ENCODE results near the gene MEGF10. TPM values are rescaled to one million over a fixed set of nuclear protein-coding genes. Genes with fewer than 3 reads are reported as not detected.

MEGF10 gene
- total and polyA plus RNA-seq, 2 donors (not counting 1 experiment from before 2014, with no cell fraction given), result not detected

- H3K79me2 ChIP-seq (ENCODE audit: control insufficient read depth, insufficient read depth, low read length), result no peaks in the 10 kb centered on the region
- no peak overlapping the region for H3K9ac ChIP-seq (ENCODE audit: low read length)
- no peaks in the 10 kb centered on the region for H3K4me1 ChIP-seq (ENCODE audit: control insufficient read depth in 2 of 2, insufficient read depth in 2 of 2, low read length in 2 of 2)
- ATAC-seq (ENCODE audit: low read depth) (no peak), DNase-seq (no peak)
- no peaks in the 10 kb centered on the region for H3K36me3 ChIP-seq (replicated peaks in 1 of 2; ENCODE audit: control extremely low read depth in 1 of 2, control insufficient read depth in 1 of 2, extremely low read depth in 1 of 2, insufficient read depth in 2 of 2, low read length in 1 of 2)
- no peak overlapping the region for H3K4me3 Mint-ChIP-seq
- CTCF ChIA-PET, result no interaction called here
- H3K9me3 ChIP-seq (ENCODE audit: control extremely low read depth in 1 of 3, control insufficient read depth in 2 of 3, insufficient read depth in 1 of 3, low read length in 2 of 3), result no peaks in the 10 kb centered on the region
- H3K4me1 Mint-ChIP-seq, result no peaks in the 10 kb centered on the region
- no peak overlapping the region for H3K4me2 ChIP-seq (replicated peaks; ENCODE audit: low read depth, low read length, poor library complexity, severe bottlenecking)
- H4K20me1 ChIP-seq (ENCODE audit: control insufficient read depth, insufficient read depth, low read length, poor library complexity, severe bottlenecking), result no peaks in the 10 kb centered on the region
- WGBS (ENCODE audit: insufficient coverage), result no CpG with 5 or more reads among the region's 2 CpGs
- H3K27ac Mint-ChIP-seq, result no peak overlapping the region
- no peak overlapping the region for H3K27ac ChIP-seq (ENCODE audit: low read length in 2 of 2)
- no peaks in the 10 kb centered on the region for H3K9me3 Mint-ChIP-seq (ENCODE audit: insufficient read depth)
- H2AFZ ChIP-seq (ENCODE audit: insufficient read depth, low read depth, low read length, poor library complexity, severe bottlenecking), result no peak overlapping the region
- POLR2A ChIA-PET, result no interaction called here
- TF ChIP-seq CTCF (IDR thresholded peaks at IDR 0.05) (no peak), EZH2 (IDR thresholded peaks at IDR 0.05; ENCODE audit: borderline replicate concordance, insufficient read depth, low read depth, low read length, poor library complexity, severe bottlenecking) (no peak)
- no peaks in the 10 kb centered on the region for H3K27me3 ChIP-seq (replicated peaks in 1 of 4; ENCODE audit: control extremely low read depth in 1 of 4, control insufficient read depth in 3 of 4, insufficient read depth in 4 of 4, low read length in 3 of 4)
- no peaks in the 10 kb centered on the region for H3K27me3 Mint-ChIP-seq
- intact Hi-C loops (cut with micrococcal nuclease), result no loop called here
- H3K4me3 ChIP-seq (ENCODE audit: control extremely low read depth in 1 of 5, extremely low read depth in 1 of 5, insufficient read depth in 1 of 5, low read depth in 2 of 5, low read length in 4 of 5), result no peak overlapping the region
These were observed 142.9 kb downstream of the MEGF10 start for GRCh38 chr5:127433526-127433925.

- H4K20me1 ChIP-seq (ENCODE audit: control insufficient read depth, insufficient read depth, low read length, poor library complexity, severe bottlenecking), result no peaks in the 10 kb centered on the region
- intact Hi-C loops (cut with micrococcal nuclease), result no loop called here
- no peak overlapping the region for H3K27ac ChIP-seq (ENCODE audit: low read length in 2 of 2)
- ChIA-PET CTCF (no interaction called here), POLR2A (no interaction called here)
- WGBS (ENCODE audit: insufficient coverage), result 91% methylated on average over 12 of the region's 12 CpGs
- ATAC-seq (ENCODE audit: low read depth) (no peak), DNase-seq (no peak)
- no peak overlapping the region for H3K4me3 Mint-ChIP-seq
- H3K27me3 ChIP-seq (replicated peaks in 1 of 4; ENCODE audit: control extremely low read depth in 1 of 4, control insufficient read depth in 3 of 4, insufficient read depth in 4 of 4, low read length in 3 of 4), result no peaks in the 10 kb centered on the region
- H3K27me3 Mint-ChIP-seq, result peaks cover 3% of the 10 kb centered on the region
- no peaks in the 10 kb centered on the region for H3K4me1 Mint-ChIP-seq
- H3K36me3 ChIP-seq (replicated peaks in 1 of 2; ENCODE audit: control extremely low read depth in 1 of 2, control insufficient read depth in 1 of 2, extremely low read depth in 1 of 2, insufficient read depth in 2 of 2, low read length in 1 of 2), result no peaks in the 10 kb centered on the region
- no peaks in the 10 kb centered on the region for H3K79me2 ChIP-seq (ENCODE audit: control insufficient read depth, insufficient read depth, low read length)
- no peak overlapping the region for H3K4me3 ChIP-seq (ENCODE audit: control extremely low read depth in 1 of 5, extremely low read depth in 1 of 5, insufficient read depth in 1 of 5, low read depth in 2 of 5, low read length in 4 of 5)
- no peak overlapping the region for H2AFZ ChIP-seq (ENCODE audit: insufficient read depth, low read depth, low read length, poor library complexity, severe bottlenecking)
- H3K9me3 Mint-ChIP-seq (ENCODE audit: insufficient read depth), result no peaks in the 10 kb centered on the region
- H3K4me2 ChIP-seq (replicated peaks; ENCODE audit: low read depth, low read length, poor library complexity, severe bottlenecking), result no peak overlapping the region
- no peak overlapping the region for H3K9ac ChIP-seq (ENCODE audit: low read length)
- TF ChIP-seq EZH2 (IDR thresholded peaks at IDR 0.05; ENCODE audit: borderline replicate concordance, insufficient read depth, low read depth, low read length, poor library complexity, severe bottlenecking) (no peak), CTCF (IDR thresholded peaks at IDR 0.05) (no peak)
- H3K4me1 ChIP-seq (ENCODE audit: control insufficient read depth in 2 of 2, insufficient read depth in 2 of 2, low read length in 2 of 2), result no peaks in the 10 kb centered on the region
- no peaks in the 10 kb centered on the region for H3K9me3 ChIP-seq (ENCODE audit: control extremely low read depth in 1 of 3, control insufficient read depth in 2 of 3, insufficient read depth in 1 of 3, low read length in 2 of 3)
- H3K27ac Mint-ChIP-seq, result no peak overlapping the region
These were observed 144.0 kb downstream of the MEGF10 start for GRCh38 chr5:127434588-127434987.
